Vagina (tissue), 2 donors: Measurements from ENCODE around the gene IGLON5.

Source experiments
- POLR2A ChIP-seq, 2 donors: fragments of 450-650 bp; IDR thresholded peaks; one replicate each; pipeline ENCODE4 v1.6.1; 2017; ENCODE audit warnings: antibody characterized with exemption in 2 of 2, mild to moderate bottlenecking in 2 of 2, moderate library complexity in 2 of 2
- POLR2AphosphoS5 ChIP-seq, 2 donors: sonication (generic); formaldehyde crosslinking; IDR thresholded peaks; one replicate each; pipeline ENCODE4 v1.9.0; 2017; ENCODE audit warnings: antibody characterized with exemption in 2 of 2, mild to moderate bottlenecking in 2 of 2, low read depth in 1 of 2; ENCODE audit not compliant: insufficient read depth in 1 of 2
- TF ChIP-seq, protein P1 (sequence below), 3 experiments: fragments of 450-650 bp in 2 of 3; fragments of 200-600 bp in 1 of 3; sonication (generic) in 1 of 3; IDR thresholded peaks; one replicate each; pipeline ENCODE4 v1.5.1; 2017 to 2019; ENCODE audit warnings: antibody characterized with exemption in 3 of 3, mild to moderate bottlenecking in 2 of 3, moderate library complexity in 2 of 3

DNA sequence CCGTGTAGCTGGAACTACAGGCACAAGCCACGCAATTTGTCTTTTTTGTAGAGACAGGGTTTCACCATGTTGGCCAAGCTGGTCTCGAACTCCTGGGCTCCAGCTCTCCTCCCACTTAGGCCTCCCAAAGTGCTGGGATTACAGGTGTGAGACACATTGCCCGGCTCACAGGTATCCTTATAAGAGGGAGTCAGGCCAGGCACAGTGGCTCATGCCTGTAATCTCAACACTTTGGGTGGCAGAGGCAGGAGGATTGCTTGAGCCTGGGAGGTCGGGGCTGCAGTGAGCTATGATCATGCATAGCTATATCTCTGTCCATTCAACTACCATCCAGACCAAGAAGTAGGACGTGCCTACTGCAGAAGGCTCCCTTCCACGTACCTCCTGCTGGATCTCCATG lies 10.2 kb upstream of the IGLON5 start:
- TF ChIP-seq, protein P1, sequence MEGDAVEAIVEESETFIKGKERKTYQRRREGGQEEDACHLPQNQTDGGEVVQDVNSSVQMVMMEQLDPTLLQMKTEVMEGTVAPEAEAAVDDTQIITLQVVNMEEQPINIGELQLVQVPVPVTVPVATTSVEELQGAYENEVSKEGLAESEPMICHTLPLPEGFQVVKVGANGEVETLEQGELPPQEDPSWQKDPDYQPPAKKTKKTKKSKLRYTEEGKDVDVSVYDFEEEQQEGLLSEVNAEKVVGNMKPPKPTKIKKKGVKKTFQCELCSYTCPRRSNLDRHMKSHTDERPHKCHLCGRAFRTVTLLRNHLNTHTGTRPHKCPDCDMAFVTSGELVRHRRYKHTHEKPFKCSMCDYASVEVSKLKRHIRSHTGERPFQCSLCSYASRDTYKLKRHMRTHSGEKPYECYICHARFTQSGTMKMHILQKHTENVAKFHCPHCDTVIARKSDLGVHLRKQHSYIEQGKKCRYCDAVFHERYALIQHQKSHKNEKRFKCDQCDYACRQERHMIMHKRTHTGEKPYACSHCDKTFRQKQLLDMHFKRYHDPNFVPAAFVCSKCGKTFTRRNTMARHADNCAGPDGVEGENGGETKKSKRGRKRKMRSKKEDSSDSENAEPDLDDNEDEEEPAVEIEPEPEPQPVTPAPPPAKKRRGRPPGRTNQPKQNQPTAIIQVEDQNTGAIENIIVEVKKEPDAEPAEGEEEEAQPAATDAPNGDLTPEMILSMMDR (IDR thresholded peaks at IDR 0.05), result no peak
- no peak for TF ChIP-seq POLR2A (IDR thresholded peaks at IDR 0.05)
- no peak for TF ChIP-seq POLR2AphosphoS5 (IDR thresholded peaks at IDR 0.05; ENCODE audit: insufficient read depth in 1 of 2, low read depth in 1 of 2)
